IMR-90 (cell line): ENCODE results near the gene CIRBP. TPM values are rescaled to one million over a fixed set of nuclear protein-coding genes. Genes with fewer than 3 reads are reported as not detected.

ENCODE experiments used
- ATAC-seq: fragments of 200-7000 bp; cut with Tn5 transposase; 2 replicates; pipeline ENCODE4 v1.9.1; 2020; ENCODE audit warnings: low read depth, mild to moderate bottlenecking, moderate library complexity
- BruUV-seq: library from RNA; stranded (reverse); fragments of 400-500 nt; replicated peaks from 2 replicates; lab custom pipeline; 2021; lab: Mats Ljungman, UMichigan
- CTCF ChIA-PET: fragments of 300-600 bp; formaldehyde crosslinking; extraction: SDS; loops from one replicate; lab custom pipeline; 2021; ENCODE audit warnings: antibody characterized with exemption; lab: Yijun Ruan, JAX
- POLR2A ChIA-PET: fragments of 300-600 bp; sonication (Branson Sonifier 250); formaldehyde crosslinking; loops from one replicate; lab custom pipeline; 2022; ENCODE audit warnings: antibody characterized with exemption; ENCODE audit not compliant: unreplicated experiment; lab: Charles Lee
- DNase-seq: peaks from one replicate; pipeline ENCODE4 v3.0.0; 2013
- H2AFZ ChIP-seq: replicated peaks from 2 replicates; pipeline ENCODE3; 2013; ENCODE audit warnings: low read length, mild to moderate bottlenecking; ENCODE audit not compliant: poor library complexity
- H2AK5ac ChIP-seq: 2 replicates; pipeline ENCODE4 v1.6.1; 2013; ENCODE audit warnings: low read depth, low read length, inconsistent platforms
- H2AK9ac ChIP-seq: replicated peaks from 2 replicates; pipeline ENCODE3; 2013; ENCODE audit warnings: mild to moderate bottlenecking, low read depth, low read length, moderate library complexity; ENCODE audit not compliant: poor library complexity
- H2BK120ac ChIP-seq: 2 replicates; pipeline ENCODE4 v1.6.1; 2013; ENCODE audit warnings: low read depth, low read length, inconsistent platforms
- H2BK15ac ChIP-seq: 3 replicates; pipeline ENCODE4 v1.6.1; 2013; ENCODE audit warnings: low read depth, low read length, inconsistent platforms
- H2BK20ac ChIP-seq: 2 replicates; pipeline ENCODE4 v1.6.1; 2013; ENCODE audit warnings: low read depth, mild to moderate bottlenecking, inconsistent platforms, low read length, moderate library complexity
- H2BK5ac ChIP-seq: 2 replicates; pipeline ENCODE4 v1.6.1; 2013; ENCODE audit warnings: mild to moderate bottlenecking, low read depth, low read length, inconsistent platforms; ENCODE audit not compliant: poor library complexity, severe bottlenecking
- H3K14ac ChIP-seq: replicated peaks from 2 replicates; pipeline ENCODE4 v1.6.1; 2013; ENCODE audit warnings: low read depth, low read length, inconsistent platforms
- H3K18ac ChIP-seq: 2 replicates; pipeline ENCODE4 v1.6.1; 2013; ENCODE audit warnings: low read depth, low read length, control low read depth
- H3K23ac ChIP-seq: 2 replicates; pipeline ENCODE4 v1.6.1; 2013; ENCODE audit warnings: low read depth, low read length, inconsistent platforms
- H3K27ac ChIP-seq: 2 replicates; pipeline ENCODE4 v1.5.1; 2013; ENCODE audit warnings: mild to moderate bottlenecking, control low read depth, low read length; ENCODE audit not compliant: insufficient read depth
- H3K27me3 ChIP-seq: 2 replicates; pipeline ENCODE4 v1.6.1; 2013; ENCODE audit warnings: low read length; ENCODE audit not compliant: control insufficient read depth, insufficient read depth
- H3K36me3 ChIP-seq: 2 replicates; pipeline ENCODE4 v1.6.1; 2013; ENCODE audit warnings: low read length, mixed read lengths; ENCODE audit not compliant: control insufficient read depth, insufficient read depth
- H3K4ac ChIP-seq: 2 replicates; pipeline ENCODE4 v1.6.1; 2013; ENCODE audit warnings: low read depth, low read length, inconsistent platforms
- H3K4me1 ChIP-seq: 2 replicates; pipeline ENCODE4 v1.6.1; 2013; ENCODE audit warnings: low read length, mixed read lengths; ENCODE audit not compliant: control insufficient read depth, insufficient read depth
- H3K4me2 ChIP-seq: 2 replicates; pipeline ENCODE4 v1.6.1; 2013; ENCODE audit warnings: low read depth, mild to moderate bottlenecking, control low read depth, low read length, moderate library complexity
- H3K4me3 ChIP-seq: 2 replicates; pipeline ENCODE4 v1.5.1; 2013; ENCODE audit warnings: low read depth, mild to moderate bottlenecking, control low read depth, low read length, moderate library complexity; ENCODE audit not compliant: insufficient read depth
- H3K56ac ChIP-seq: 2 replicates; pipeline ENCODE4 v1.6.1; 2013; ENCODE audit warnings: low read length, inconsistent platforms; ENCODE audit not compliant: insufficient read depth; ENCODE audit errors: extremely low read depth
- H3K79me1 ChIP-seq, 2 experiments: 2 replicates each; pipeline ENCODE4 v1.6.1; 2013; ENCODE audit warnings: low read length in 2 of 2, inconsistent platforms in 1 of 2, low read depth in 1 of 2
- H3K9ac ChIP-seq: 2 replicates; pipeline ENCODE4 v1.6.1; 2013; ENCODE audit warnings: low read depth, low read length, control low read depth
- H3K9me1 ChIP-seq: 2 replicates; pipeline ENCODE4 v1.6.1; 2013; ENCODE audit warnings: low read length, inconsistent platforms; ENCODE audit not compliant: insufficient read depth
- H3K9me3 ChIP-seq: 2 replicates; pipeline ENCODE4 v1.6.1; 2013; ENCODE audit warnings: low read length; ENCODE audit not compliant: control insufficient read depth, insufficient read depth
- H4K20me1 ChIP-seq: 2 replicates; pipeline ENCODE4 v1.6.1; 2013; ENCODE audit warnings: low read length, inconsistent platforms; ENCODE audit not compliant: insufficient read depth
- H4K5ac ChIP-seq: 2 replicates; pipeline ENCODE4 v1.6.1; 2013; ENCODE audit warnings: mild to moderate bottlenecking, low read depth, low read length, control low read depth
- H4K8ac ChIP-seq, 2 experiments: 2 replicates each; pipeline ENCODE4 v1.6.1; 2013; ENCODE audit warnings: low read depth in 2 of 2, low read length in 2 of 2, control low read depth in 1 of 2, inconsistent platforms in 1 of 2
- H4K91ac ChIP-seq: 2 replicates; pipeline ENCODE4 v1.6.1; 2013; ENCODE audit warnings: low read depth, low read length, inconsistent platforms; ENCODE audit not compliant: insufficient read depth
- BHLHE40 ChIP-seq: fragments of 150-350 bp; IDR thresholded peaks from 2 replicates; pipeline ENCODE4 v1.6.1; 2016; ENCODE audit warnings: mild to moderate bottlenecking, low read depth, low read length
- CEBPB ChIP-seq: IDR thresholded peaks from 2 replicates; pipeline ENCODE4 v1.6.1; 2012; ENCODE audit warnings: low read depth, low read length, improper control_type of control experiment
- CHD1 ChIP-seq: IDR thresholded peaks from 2 replicates; pipeline ENCODE4 v1.6.1; 2012; ENCODE audit warnings: low read depth, low read length, improper control_type of control experiment
- ELK1 ChIP-seq: fragments of 150-350 bp; IDR thresholded peaks from 2 replicates; pipeline ENCODE4 v1.6.1; 2016; ENCODE audit warnings: low read depth, mild to moderate bottlenecking, low read length, moderate library complexity, borderline replicate concordance
- FOS ChIP-seq: fragments of 150-350 bp; IDR thresholded peaks from 2 replicates; pipeline ENCODE4 v1.6.1; 2016; ENCODE audit warnings: low read depth, low read length
- MAFK ChIP-seq: IDR thresholded peaks from 2 replicates; pipeline ENCODE4 v1.6.1; 2012; ENCODE audit warnings: low read depth, low read length, improper control_type of control experiment
- MAZ ChIP-seq: IDR thresholded peaks from 2 replicates; pipeline ENCODE4 v1.6.1; 2012; ENCODE audit warnings: low read depth, mild to moderate bottlenecking, low read length, improper control_type of control experiment, moderate library complexity, borderline replicate concordance
- NFE2L2 ChIP-seq: fragments of 150-350 bp; IDR thresholded peaks from 2 replicates; pipeline ENCODE4 v1.6.1; 2016; ENCODE audit warnings: low read depth, mild to moderate bottlenecking, low read length
- POLR2A ChIP-seq: IDR thresholded peaks from 2 replicates; pipeline ENCODE4 v1.6.1; 2012; ENCODE audit warnings: mild to moderate bottlenecking, low read depth, low read length
- RAD21 ChIP-seq: IDR thresholded peaks from 2 replicates; pipeline ENCODE4 v1.6.1; 2012; ENCODE audit warnings: low read length, improper control_type of control experiment
- RCOR1 ChIP-seq: IDR thresholded peaks from 2 replicates; pipeline ENCODE4 v1.6.1; 2012; ENCODE audit warnings: mild to moderate bottlenecking, low read length, improper control_type of control experiment; ENCODE audit not compliant: insufficient replicate concordance
- RFX5 ChIP-seq: IDR thresholded peaks from 2 replicates; pipeline ENCODE4 v1.8.0; 2012; ENCODE audit warnings: low read depth, mild to moderate bottlenecking, low read length, moderate library complexity
- SMC3 ChIP-seq: fragments of 150-350 bp; IDR thresholded peaks from 2 replicates; pipeline ENCODE4 v1.6.1; 2016; ENCODE audit warnings: low read depth, mild to moderate bottlenecking, antibody characterized with exemption, low read length, moderate library complexity
- USF2 ChIP-seq: fragments of 150-350 bp; IDR thresholded peaks from 2 replicates; pipeline ENCODE4 v1.6.1; 2017; ENCODE audit warnings: mild to moderate bottlenecking, antibody characterized with exemption, low read length, low read depth
- WGBS, 2 experiments: methylation state at CpG; one replicate each; pipeline versions ENCODE4 v1.1.5 to v1.1.7; 2013; ENCODE audit warnings: missing lambda C conversion rate in 2 of 2; ENCODE audit not compliant: insufficient read length in 1 of 2; ENCODE audit errors: extremely low coverage in 2 of 2; 5-methylcytosine and 5-hydroxymethylcytosine counted together
- dilution Hi-C: fragments of 300-500 bp; cut with HindIII; formaldehyde crosslinking; loops from one replicate; pipeline ENCODE4 v1.14.3; 2018; ENCODE audit warnings: low sequenced_read_pairs; ENCODE audit not compliant: unreplicated experiment
- in situ Hi-C: fragments of 300-500 bp; cut with MboI; formaldehyde crosslinking; loops from 3 replicates; pipeline ENCODE4 v1.14.3; 2019; ENCODE audit warnings: low sequenced_read_pairs, inconsistent platforms, mixed read lengths
- intact Hi-C: fragments of 100-400 bp; cut with micrococcal nuclease; formaldehyde crosslinking; loops from 2 replicates; pipeline ENCODE4 v1.10.0; 2022
- polyA plus RNA-seq, 3 experiments: library from polyadenylated mRNA; depleted of rRNA; stranded (reverse); fragments of >200 nt; gene quantifications; 2 replicates each; pipeline ENCODE4 v1.2.3, GENCODE V29; 2012; ENCODE audit warnings: low replicate concordance in 1 of 3
- total RNA-seq: library from RNA; depleted of rRNA; stranded (reverse); fragments of >200 nt; gene quantifications from 2 replicates; pipeline ENCODE4 v1.2.3, GENCODE V29; 2012
- TF ChIP-seq, protein P1 (sequence below): conservative IDR thresholded peaks from 2 replicates; pipeline ENCODE4 v1.5.1; 2012; ENCODE audit warnings: mild to moderate bottlenecking, low read depth, low read length, improper control_type of control experiment

CIRBP gene
- total and polyA plus RNA-seq, 2 of the 4 experiments (the other 2 are of a cell fraction): 299 to 542 TPM

DNA sequence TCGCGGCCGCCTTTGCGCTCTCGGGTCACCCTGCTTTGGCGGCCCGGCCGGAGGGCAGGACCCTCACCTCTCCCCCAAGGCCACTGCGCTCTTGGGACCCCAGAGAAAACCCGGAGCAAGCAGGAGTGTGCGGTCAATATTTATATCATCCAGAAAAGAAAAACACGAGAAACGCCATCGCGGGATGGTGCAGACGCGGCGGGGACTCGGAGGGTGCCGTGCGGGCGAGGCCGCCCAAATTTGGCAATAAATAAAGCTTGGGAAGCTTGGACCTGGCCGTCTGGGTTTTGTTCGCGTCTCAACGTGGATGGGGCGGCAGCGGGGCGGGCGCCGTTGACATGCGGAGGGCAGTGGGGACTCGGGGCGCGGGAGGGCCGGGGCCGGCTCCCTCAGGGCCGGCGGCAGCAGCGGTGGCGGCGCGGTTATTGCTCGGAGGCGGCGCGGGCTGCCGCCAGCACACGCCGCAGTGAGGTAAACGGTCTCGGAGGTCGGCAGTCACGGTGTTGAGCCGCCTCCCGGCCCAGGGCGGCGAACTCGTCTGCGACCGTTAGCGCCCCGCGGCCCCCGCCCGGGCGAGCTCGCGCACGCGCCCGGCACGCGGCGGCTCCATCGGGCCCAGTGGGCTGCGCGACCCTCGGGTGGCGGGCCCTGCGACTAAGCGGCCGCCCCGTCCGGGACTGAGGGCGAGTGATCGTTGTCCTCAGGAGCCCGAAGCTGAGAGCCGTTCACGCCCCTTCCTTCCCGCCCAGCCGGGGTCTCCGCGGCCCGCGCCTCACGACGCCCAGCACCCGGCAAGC lies 40.8 kb upstream of the CIRBP start:
- dilution Hi-C loops: no loop called here
- TF ChIP-seq MAFK: no peak
- TF ChIP-seq FOS: no peak
- TF ChIP-seq NFE2L2: no peak
- no peak for TF ChIP-seq MAZ
- TF ChIP-seq RCOR1: no peak
- TF ChIP-seq USF2: no peak
- no peak for TF ChIP-seq CHD1
- no peak for TF ChIP-seq CEBPB
- TF ChIP-seq POLR2A: no peak
- TF ChIP-seq BHLHE40: no peak
- no peak for TF ChIP-seq RAD21
- TF ChIP-seq ELK1: no peak
- TF ChIP-seq SMC3: no peak
- TF ChIP-seq RFX5: no peak
- TF ChIP-seq, protein P1, sequence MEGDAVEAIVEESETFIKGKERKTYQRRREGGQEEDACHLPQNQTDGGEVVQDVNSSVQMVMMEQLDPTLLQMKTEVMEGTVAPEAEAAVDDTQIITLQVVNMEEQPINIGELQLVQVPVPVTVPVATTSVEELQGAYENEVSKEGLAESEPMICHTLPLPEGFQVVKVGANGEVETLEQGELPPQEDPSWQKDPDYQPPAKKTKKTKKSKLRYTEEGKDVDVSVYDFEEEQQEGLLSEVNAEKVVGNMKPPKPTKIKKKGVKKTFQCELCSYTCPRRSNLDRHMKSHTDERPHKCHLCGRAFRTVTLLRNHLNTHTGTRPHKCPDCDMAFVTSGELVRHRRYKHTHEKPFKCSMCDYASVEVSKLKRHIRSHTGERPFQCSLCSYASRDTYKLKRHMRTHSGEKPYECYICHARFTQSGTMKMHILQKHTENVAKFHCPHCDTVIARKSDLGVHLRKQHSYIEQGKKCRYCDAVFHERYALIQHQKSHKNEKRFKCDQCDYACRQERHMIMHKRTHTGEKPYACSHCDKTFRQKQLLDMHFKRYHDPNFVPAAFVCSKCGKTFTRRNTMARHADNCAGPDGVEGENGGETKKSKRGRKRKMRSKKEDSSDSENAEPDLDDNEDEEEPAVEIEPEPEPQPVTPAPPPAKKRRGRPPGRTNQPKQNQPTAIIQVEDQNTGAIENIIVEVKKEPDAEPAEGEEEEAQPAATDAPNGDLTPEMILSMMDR: no peak

More for the DNA sequence above, 40.8 kb upstream of the CIRBP start:
- peaks cover 52% of the 10 kb centered on the region for H3K36me3 ChIP-seq
- H2AK5ac ChIP-seq: no peak overlapping the region
- intact Hi-C loops: no loop called here
- ChIA-PET POLR2A (no interaction called here), CTCF (no interaction called here)
- no peaks in the 10 kb centered on the region for H3K9me1 ChIP-seq
- no peak overlapping the region for H4K8ac ChIP-seq
- no peak overlapping the region for H3K4me2 ChIP-seq
- no peaks in the 10 kb centered on the region for H3K27me3 ChIP-seq
- no peaks in the 10 kb centered on the region for H3K9me3 ChIP-seq
- no peak overlapping the region for H3K18ac ChIP-seq
- no peak overlapping the region for H4K5ac ChIP-seq
- H3K9ac ChIP-seq: no peak overlapping the region
- H4K20me1 ChIP-seq: peaks cover 28% of the 10 kb centered on the region
- no peak overlapping the region for H3K14ac ChIP-seq
- H3K56ac ChIP-seq: no peak overlapping the region
- H2BK5ac ChIP-seq: no peak overlapping the region
- H3K4me1 ChIP-seq: peaks cover 12% of the 10 kb centered on the region
- H3K23ac ChIP-seq: no peak overlapping the region
- ATAC-seq (no peak), DNase-seq (no peak)
- BruUV-seq: no TSS peak
- no peak overlapping the region for H2BK120ac ChIP-seq
- in situ Hi-C loops: no loop called here
- H2BK15ac ChIP-seq: no peak overlapping the region
- H3K27ac ChIP-seq: no peak overlapping the region
- no peak overlapping the region for H2AK9ac ChIP-seq
- no peak overlapping the region for H4K91ac ChIP-seq
- WGBS, 2 experiments: 97% methylated on average over 68 of the region's 100 CpGs; no CpG with 5 or more reads in 1 of the 2 experiments
- H3K79me1 ChIP-seq: peaks cover 0 to 24% of the 10 kb centered on the region in 2 experiments; a peak in 2 of 4 replicates
- no peak overlapping the region for H2BK20ac ChIP-seq
- H3K4me3 ChIP-seq: no peak overlapping the region
- no peak overlapping the region for H2AFZ ChIP-seq
- no peak overlapping the region for H3K4ac ChIP-seq
